GM19438 (cell line): Measurements from ENCODE around the gene MAPK7.

ENCODE experiments used
- ATAC-seq: cut with Tn5 transposase; IDR thresholded peaks from one replicate; pipeline ENCODE4 v1.9.1; 2021; ENCODE audit warnings: low read depth; ENCODE audit not compliant: unreplicated experiment

MAPK7 gene

DNA sequence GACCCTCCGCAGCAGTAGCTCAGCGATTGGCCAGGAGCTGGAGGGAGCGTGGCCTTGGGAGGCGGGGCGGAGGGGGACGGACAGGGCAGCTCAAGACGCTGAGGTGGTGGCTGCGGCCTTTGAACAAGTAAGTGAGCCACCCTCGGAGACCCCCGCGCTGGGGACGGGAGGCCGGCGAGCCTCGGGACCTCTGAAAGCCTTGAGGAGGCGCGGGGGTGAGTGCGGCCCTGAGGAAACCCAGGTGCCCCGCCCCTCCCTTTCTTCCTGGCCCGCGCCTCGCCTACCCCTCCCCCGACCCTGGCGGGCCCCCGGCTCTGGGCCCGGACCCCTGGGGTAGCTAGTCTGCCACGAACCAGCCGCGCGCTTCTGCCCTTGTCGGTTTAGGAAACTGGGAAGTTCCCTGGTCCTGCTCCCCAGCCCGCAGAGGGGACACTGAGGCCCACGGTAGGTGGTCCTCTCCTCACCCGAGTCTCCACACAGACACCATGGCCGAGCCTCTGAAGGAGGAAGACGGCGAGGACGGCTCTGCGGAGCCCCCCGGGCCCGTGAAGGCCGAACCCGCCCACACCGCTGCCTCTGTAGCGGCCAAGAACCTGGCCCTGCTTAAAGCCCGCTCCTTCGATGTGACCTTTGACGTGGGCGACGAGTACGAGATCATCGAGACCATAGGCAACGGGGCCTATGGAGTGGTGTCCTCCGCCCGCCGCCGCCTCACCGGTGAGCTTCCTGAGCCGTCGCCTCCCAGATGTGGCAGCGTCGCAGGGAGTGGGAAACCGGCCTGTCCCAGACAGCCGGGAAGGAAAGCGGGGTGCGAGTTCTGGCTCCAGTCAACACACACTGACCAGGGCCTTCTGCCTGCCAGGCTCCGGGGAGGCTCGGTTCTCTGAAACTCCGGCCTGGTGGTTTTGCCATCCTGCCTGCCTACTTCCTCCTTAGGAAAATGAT, at the start of gene MAPK7:
MAPK7 (plus strand) TSS at position 83 of the 945 bp plus-strand sequence; CDS start at position 486, 403 bp downstream.
- ATAC-seq, result peak; percentile 5

DNA sequence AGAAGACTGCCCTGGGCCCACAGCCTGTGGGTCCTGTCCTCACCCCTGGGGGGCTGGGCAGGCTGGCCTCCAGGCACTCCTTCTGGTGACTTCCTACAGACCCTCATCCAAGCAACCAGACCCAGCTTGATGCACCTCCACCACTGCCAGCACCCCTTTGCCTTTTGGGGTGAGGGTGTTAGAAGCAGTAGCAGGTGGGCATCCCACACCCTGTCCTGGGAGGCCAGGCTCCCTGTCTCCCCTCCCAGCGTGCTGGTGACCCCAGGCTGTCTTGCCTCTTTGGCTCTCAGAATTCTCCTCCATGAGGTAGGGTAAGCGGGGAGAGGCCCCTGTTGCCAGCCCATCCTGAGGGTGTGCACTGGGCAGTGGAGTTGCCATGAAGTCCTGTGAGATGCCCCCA, 49.2 kb upstream of the MAPK7 start:
- no peak for ATAC-seq

DNA sequence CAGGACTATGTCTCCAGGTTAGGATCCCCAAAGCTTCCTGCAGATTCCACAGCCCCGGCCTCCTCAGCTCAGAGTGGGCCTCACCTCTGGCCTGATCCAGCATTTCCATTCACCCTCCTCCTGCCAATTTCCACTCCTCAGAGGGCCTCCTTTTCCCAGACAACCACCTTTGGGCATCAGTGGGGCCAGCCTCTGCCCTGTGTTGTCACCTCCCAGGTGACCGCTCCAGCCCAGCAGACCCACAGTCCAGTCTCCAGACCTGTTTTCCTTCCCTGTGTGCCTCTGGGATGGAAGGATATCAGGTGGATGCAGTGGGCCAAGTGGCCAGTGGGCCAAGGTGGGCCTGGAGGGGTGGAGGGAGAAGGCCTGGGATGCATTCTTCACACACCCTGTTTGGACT, 48.5 kb upstream of the MAPK7 start:
- no peak for ATAC-seq

DNA sequence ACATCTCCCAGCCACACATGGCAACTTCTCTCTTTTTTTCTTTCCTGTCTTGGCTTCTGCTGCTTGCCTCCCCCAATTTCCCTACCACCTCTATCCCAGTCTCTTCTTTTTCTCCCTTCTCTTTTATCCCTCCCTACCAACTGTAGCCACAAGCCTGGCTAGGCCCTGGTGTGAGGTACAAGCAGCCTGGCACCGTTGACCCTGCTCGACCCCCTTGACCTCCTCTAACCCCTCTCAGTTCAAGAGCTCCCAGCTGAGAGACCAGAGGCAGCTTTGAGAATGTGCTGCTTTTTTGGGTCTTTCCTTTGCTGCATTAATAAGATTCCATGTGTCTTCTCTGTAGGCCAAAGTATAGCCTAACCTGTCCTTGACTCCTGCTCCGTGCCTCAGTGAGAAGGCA, 48.0 kb upstream of the MAPK7 start:
- no peak for ATAC-seq

DNA sequence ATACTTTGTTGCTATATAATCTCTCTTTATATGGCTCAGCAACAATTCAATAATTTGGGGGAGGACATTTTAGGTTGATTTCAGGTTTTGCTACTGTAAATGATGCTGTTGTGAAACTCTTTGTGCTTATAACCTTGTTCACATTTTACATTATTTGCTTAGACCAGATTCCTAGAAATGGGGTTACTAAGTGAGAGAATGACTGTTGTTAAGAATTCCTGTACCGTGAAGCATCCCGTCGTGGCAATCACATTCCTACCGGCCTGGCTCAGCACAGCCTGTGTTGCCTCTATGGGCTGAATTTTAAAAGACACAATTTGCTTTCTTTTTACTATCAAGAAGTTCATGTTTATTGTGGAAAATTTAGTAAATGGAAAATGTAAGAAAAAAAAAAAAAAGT, 47.2 kb upstream of the MAPK7 start:
- ATAC-seq, result no peak

DNA sequence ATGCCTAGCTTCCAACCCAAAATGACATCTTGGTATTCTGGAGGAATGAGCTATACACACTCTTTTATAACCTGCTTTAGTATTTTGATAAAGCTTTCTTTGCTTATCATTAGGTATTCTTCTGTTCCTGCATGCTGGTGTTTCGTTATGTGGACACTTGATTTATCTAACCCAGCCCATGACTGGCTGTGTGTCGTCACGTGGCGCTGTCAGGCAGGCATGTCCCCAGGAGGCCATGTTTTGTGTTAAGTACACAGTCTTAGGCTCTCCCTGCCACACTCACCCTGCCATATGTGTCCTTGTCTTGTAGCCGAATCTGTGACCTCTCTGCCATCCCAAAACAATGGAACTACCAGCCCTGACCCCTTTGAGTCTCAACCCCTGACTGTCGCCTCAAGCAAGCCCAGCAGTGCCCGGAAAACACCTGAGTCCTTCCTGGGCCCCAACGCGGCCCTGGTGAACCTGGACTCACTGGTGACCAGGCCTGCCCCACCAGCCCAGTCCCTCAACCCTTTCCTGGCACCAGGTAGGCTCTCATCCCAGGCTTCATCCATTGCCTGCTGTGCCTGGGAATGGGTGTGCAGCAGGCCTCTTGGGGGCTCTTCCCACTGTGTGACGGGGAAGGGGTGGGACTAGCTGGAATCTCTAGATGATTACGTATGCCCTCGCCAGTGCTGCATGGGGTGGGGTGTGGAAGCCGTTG, 46.6 kb upstream of the MAPK7 start:
- no peak for ATAC-seq

DNA sequence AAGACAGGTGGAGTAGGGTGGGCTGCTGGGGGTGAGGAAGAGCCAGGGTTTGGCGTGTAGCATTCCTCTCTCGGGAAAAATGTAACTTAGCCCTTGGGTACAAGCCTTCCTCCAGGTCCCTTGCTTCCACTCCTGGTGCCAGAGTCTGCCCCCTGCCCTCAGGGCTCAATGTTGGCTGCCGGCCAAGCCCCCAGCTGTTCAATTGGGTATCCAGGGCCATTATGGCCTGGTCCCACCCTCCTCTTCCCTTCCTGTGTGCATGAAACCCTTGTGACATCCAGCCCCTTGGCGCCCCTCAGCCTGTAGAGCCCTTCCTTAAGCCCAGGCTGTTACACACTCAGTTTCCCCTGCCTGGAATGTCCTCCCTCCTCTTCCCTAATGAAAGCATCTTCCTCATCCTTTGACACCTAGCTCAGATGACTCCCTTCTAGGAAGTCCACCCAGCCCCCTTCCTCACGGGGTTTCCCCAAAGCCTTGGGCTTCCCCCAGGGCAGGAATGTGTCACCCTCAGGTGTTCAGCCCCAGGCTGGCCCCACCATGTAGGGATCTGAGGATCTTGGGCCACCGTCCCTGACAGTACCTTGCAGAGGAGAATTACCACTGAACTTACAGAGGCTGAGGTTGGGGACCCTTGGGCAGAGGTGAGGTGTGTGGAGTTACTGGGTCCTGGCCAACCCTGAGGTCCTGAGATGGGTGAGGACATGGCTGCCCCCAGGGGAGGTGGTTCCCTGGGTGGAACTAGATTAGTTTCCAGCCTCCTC, 45.7 kb upstream of the MAPK7 start:
- no peak for ATAC-seq

- ATAC-seq, result no peak
Measured at GRCh38 chr17:19333132-19333440, 45.2 kb upstream of the MAPK7 start.

- no peak for ATAC-seq
Measured at GRCh38 chr17:19333736-19334290, 44.5 kb upstream of the MAPK7 start.

DNA sequence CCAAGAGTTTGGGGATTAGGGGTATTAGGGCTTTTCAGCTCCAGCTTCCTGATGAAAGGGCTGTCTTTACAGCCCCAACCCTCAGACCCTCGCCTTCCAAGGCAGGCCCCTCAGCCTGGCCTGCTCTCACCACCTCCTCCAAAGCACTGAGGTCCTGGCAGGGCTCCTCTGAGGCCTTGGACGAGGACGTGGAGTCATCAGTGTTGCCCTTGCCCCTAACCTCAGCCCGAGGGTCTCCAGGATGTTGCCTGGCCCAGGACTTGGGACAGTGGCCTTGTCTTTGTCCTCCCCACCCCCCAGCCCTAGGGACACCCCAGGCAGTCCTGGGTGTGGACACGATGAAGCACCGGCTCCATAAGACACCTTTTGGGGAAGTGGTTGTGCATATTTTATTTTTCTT, 44.0 kb upstream of the MAPK7 start:
- no peak for ATAC-seq

- ATAC-seq, result no peak
Measured at GRCh38 chr17:19335951-19336631, 42.2 kb upstream of the MAPK7 start.

DNA sequence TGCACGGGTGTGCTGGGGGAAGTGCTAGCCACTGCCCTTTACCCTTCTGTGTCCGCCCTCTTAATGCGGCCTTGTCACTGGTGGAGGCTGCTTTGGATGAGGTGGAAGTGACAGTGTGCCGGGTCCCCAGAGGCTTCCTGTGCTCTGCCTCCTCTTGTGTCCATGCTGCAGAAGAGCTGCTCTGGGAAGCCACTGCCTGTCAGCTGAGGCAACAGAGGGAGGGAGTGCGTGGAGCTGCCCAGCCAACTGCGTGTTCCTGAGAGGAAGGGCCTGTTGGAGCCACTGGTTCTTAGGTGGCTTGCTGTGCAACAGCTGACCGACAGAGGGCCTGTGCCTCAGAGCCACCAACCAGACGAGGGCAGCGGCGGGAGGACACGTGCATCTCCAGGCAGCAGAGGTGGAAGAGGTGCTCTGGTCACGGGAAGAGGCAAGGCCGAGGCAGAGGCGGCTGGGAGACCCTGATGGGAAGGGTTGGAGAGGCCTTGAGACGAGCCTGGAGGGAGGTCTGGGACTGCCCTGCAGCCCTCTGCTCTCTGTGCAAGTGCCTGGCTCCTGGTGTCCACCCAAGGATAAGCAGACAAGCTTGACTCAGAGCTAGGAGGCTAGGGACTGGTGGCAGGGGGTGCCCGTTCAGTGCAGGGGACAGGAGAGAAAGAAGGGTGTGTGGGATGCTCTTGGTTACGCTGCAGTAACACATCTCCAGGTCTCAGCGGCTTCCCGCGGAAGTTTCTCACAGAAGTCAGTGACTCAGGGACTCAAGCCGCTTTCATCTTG, 41.2 kb upstream of the MAPK7 start:
- ATAC-seq, result no peak

DNA sequence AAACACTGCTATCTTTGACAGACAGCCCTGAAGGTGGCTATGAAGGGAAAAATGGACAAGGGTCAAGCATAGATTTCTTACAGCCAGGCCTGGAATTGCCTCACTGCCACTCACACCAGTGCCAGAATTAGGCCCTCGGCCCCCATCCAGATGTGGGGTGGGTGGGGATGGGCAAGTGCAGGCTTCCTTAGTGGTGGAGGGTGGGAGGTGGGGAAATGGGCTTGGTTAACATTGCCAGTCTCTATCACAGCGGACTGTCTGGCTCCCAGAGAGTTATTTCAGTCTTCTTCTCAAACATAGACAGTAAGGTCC, 40.6 kb upstream of the MAPK7 start:
- ATAC-seq, result no peak

DNA sequence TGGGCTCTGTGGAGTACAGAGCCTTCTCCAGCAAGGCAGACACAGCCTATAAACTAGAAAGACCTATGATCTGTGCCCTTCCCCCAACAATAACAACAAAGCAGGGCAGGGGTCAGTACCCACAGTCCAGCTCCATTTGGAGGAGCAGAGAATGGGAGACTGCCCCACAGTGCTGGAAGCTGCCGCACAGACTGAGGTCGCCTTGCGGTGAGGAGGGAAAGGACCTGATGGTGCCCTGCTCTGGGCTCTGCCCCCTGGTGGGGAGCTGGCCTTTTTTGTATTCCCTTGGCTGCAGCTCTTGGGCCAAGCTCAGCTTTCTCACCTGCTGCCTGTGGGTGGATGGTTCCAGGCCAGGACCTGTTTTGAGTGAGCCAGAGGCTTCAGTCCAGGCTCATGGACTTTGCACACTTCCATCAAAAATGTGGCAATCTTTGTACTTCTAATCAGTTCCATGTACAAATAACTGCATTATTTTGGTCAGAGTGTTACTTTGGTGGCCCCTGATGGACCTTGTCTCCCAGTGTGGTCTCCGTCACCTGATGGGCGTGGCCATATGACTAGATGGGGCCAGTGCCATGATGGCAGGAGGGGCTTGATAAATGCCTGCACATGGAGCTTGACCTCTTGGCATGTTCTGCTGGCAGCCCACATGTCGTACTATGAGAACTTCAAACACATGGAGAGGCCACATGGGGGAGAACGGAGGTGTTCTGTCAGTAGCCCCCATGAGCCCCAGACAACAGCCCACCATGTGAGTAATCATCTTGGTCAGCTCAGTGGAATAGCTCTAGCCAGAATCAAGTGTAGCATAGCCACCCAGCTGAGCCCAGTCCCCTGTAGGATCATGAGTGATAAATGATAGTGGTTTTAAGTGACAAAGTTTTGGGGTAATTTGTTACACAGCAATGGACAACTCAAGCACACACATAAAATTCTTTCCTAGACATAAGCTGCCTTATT, 40.0 kb upstream of the MAPK7 start:
- no peak for ATAC-seq

GRCh38 chr17:19339341-19339815, 38.9 kb upstream of the MAPK7 start:
- no peak for ATAC-seq

GRCh38 chr17:19341211-19341631, 37.1 kb upstream of the MAPK7 start:
- ATAC-seq, result no peak

GRCh38 chr17:19341641-19342610, 36.4 kb upstream of the MAPK7 start:
- no peak for ATAC-seq
